Measurements from ENCODE around the gene ADGRG6.

Gene ADGRG6

DNA sequence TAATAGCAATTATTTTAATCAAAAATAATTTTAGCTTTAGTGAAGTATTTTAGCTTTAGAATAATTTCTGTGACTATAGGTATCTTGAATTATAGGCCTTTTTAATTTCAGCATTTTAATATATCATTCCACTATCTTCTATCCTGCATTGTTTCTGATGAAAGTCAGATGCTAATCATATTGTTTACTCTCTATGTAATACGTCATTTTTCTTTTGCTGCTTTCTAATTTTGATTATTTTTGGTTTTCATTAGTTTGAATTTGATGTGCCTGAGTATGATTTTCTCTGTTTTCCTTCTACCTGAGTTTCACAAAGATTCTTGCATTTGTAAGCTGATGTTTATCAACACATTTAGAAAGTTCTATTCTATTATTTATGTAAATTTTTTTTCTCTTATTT, 17.4 kb upstream of the ADGRG6 start:
- Histone ChIP-seq H3K9ac (ENCODE audit: low read length) (no peak overlapping the region), H4K20me1 (ENCODE audit: low read depth, low read length) (no peaks in the 10 kb centered on the region), H3K27ac (ENCODE audit: low read depth, low read length) (no peak overlapping the region), H2AFZ (ENCODE audit: low read depth, low read length, severe bottlenecking) (no peak overlapping the region), H3K27me3 (ENCODE audit: low read length) (no peaks in the 10 kb centered on the region), H3K4me3 (ENCODE audit: insufficient read depth, low read length, poor library complexity, severe bottlenecking) (no peak overlapping the region), H3K36me3 (ENCODE audit: low read length) (no peaks in the 10 kb centered on the region), H3K9me3 (ENCODE audit: insufficient read depth, low read length) (no peaks in the 10 kb centered on the region), H3K79me2 (ENCODE audit: insufficient read depth, low read length) (no peaks in the 10 kb centered on the region), H3K9me2 (replicated peaks; ENCODE audit: insufficient read depth, low read length) (no peaks in the 10 kb centered on the region), H3F3A (ENCODE audit: insufficient read depth) (no peaks in the 10 kb centered on the region), H3K4me2 (ENCODE audit: low read depth, low read length, poor library complexity, severe bottlenecking) (no peak overlapping the region)
- no peak for TF ChIP-seq EZH2phosphoT487 (conservative IDR thresholded peaks at IDR 0.05; ENCODE audit: low read length)
- TF ChIP-seq, protein P1, sequence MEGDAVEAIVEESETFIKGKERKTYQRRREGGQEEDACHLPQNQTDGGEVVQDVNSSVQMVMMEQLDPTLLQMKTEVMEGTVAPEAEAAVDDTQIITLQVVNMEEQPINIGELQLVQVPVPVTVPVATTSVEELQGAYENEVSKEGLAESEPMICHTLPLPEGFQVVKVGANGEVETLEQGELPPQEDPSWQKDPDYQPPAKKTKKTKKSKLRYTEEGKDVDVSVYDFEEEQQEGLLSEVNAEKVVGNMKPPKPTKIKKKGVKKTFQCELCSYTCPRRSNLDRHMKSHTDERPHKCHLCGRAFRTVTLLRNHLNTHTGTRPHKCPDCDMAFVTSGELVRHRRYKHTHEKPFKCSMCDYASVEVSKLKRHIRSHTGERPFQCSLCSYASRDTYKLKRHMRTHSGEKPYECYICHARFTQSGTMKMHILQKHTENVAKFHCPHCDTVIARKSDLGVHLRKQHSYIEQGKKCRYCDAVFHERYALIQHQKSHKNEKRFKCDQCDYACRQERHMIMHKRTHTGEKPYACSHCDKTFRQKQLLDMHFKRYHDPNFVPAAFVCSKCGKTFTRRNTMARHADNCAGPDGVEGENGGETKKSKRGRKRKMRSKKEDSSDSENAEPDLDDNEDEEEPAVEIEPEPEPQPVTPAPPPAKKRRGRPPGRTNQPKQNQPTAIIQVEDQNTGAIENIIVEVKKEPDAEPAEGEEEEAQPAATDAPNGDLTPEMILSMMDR (IDR thresholded peaks at IDR 0.05; ENCODE audit: insufficient read depth, low read length, poor library complexity, severe bottlenecking), result no peak

DNA sequence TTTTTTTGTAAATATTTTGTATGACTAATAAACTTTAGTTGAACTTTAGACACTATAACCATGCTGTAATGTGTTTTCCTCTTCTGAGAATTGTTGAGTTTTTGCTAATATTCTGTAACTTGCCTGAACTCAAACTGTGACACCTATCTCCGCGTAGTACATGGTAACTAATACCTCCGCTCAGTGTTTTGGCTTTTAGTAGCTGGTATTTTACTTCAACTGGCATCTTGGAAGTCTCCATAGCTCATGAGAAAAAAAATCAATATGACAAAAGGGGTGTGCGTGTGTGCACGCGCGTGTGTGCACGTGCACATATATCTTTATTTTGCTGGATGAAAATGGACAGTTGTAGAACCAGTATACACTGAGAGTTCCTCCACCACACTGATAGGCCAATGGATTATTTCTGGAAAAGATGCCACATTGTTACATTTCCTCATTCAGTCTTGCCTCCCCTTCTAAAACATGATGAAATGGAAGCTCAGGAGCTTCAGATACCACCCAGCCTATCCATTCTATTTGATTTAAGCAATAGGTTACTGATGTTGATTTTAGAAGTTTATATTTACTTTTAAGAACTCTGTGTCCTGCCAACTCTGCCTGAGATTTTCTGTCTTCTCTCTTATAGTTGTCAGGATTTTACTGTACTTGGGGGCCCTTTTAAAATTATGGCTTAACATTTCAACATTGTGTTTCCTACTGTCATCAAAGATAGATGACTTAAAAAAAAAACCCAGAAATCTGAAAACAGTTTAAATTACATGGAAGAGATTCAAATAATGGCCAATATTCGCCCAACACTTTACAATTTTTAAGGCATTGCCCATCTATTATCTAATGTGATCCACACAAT, 16.3 kb upstream of the ADGRG6 start:
- H2AFZ ChIP-seq (ENCODE audit: low read depth, low read length, severe bottlenecking), result no peak overlapping the region
- no peaks in the 10 kb centered on the region for H3K27me3 ChIP-seq (ENCODE audit: low read length)

DNA sequence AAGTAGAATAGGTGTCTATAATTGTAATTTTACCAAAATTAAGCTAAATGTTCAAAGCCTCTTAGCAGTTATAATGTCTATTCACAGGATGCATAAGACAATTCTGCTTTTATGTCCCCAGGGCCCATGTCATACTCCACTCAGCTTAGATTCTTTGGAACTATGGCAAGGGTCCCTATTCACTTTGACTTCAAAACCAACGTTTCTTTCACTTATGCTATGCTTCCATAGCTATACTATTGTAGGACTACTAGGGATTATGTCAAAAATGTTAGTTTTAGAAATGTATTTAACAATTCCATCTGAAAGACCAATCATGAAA, 15.8 kb upstream of the ADGRG6 start:
- TF ChIP-seq EZH2phosphoT487 (conservative IDR thresholded peaks at IDR 0.05; ENCODE audit: low read length), result no peak
- TF ChIP-seq, protein P1 (IDR thresholded peaks at IDR 0.05; ENCODE audit: insufficient read depth, low read length, poor library complexity, severe bottlenecking), result no peak
- no peak overlapping the region for H2AFZ ChIP-seq (ENCODE audit: low read depth, low read length, severe bottlenecking)
- no peak overlapping the region for H3K9ac ChIP-seq (ENCODE audit: low read length)
- H3K79me2 ChIP-seq (ENCODE audit: insufficient read depth, low read length), result no peaks in the 10 kb centered on the region
- H4K20me1 ChIP-seq (ENCODE audit: low read depth, low read length), result no peaks in the 10 kb centered on the region
- H3K4me2 ChIP-seq (ENCODE audit: low read depth, low read length, poor library complexity, severe bottlenecking), result no peak overlapping the region
- H3K9me3 ChIP-seq (ENCODE audit: insufficient read depth, low read length), result no peaks in the 10 kb centered on the region
- H3K27ac ChIP-seq (ENCODE audit: low read depth, low read length), result no peak overlapping the region
- no peak overlapping the region for H3K4me3 ChIP-seq (ENCODE audit: insufficient read depth, low read length, poor library complexity, severe bottlenecking)
- no peaks in the 10 kb centered on the region for H3F3A ChIP-seq (ENCODE audit: insufficient read depth)
- H3K36me3 ChIP-seq (ENCODE audit: low read length), result no peaks in the 10 kb centered on the region
- no peaks in the 10 kb centered on the region for H3K9me2 ChIP-seq (replicated peaks; ENCODE audit: insufficient read depth, low read length)
- H3K27me3 ChIP-seq (ENCODE audit: low read length), result no peaks in the 10 kb centered on the region

More for the DNA sequence above, 16.3 kb upstream of the ADGRG6 start:
- no peaks in the 10 kb centered on the region for H3F3A ChIP-seq (ENCODE audit: insufficient read depth)
- H3K79me2 ChIP-seq (ENCODE audit: insufficient read depth, low read length), result no peaks in the 10 kb centered on the region
- no peaks in the 10 kb centered on the region for H3K9me3 ChIP-seq (ENCODE audit: insufficient read depth, low read length)
- H3K4me2 ChIP-seq (ENCODE audit: low read depth, low read length, poor library complexity, severe bottlenecking), result no peak overlapping the region
- no peaks in the 10 kb centered on the region for H3K9me2 ChIP-seq (replicated peaks; ENCODE audit: insufficient read depth, low read length)
- H3K9ac ChIP-seq (ENCODE audit: low read length), result no peak overlapping the region
- H4K20me1 ChIP-seq (ENCODE audit: low read depth, low read length), result no peaks in the 10 kb centered on the region
- TF ChIP-seq EZH2phosphoT487 (conservative IDR thresholded peaks at IDR 0.05; ENCODE audit: low read length), result no peak
- TF ChIP-seq, protein P1 (IDR thresholded peaks at IDR 0.05; ENCODE audit: insufficient read depth, low read length, poor library complexity, severe bottlenecking), result no peak
- no peak overlapping the region for H3K4me3 ChIP-seq (ENCODE audit: insufficient read depth, low read length, poor library complexity, severe bottlenecking)
- no peaks in the 10 kb centered on the region for H3K36me3 ChIP-seq (ENCODE audit: low read length)
- no peak overlapping the region for H3K27ac ChIP-seq (ENCODE audit: low read depth, low read length)
